GM19035 (cell line): ENCODE data around the gene DPAGT1.
"Not testable (repeated sequence)": the region's sequence is repeated elsewhere in the genome, so short reads cannot be mapped to it uniquely, and the experiment has no call there.

Experiments used
- ATAC-seq: cut with Tn5 transposase; IDR thresholded peaks from one replicate; pipeline ENCODE4 v1.9.1; 2021; ENCODE audit not compliant: unreplicated experiment

Gene DPAGT1

GRCh38 chr11:119116235-119116594, 14.6 kb upstream of the DPAGT1 start:
- ATAC-seq, result no peak

GRCh38 chr11:119115484-119116234, 14.0 kb upstream of the DPAGT1 start:
- ATAC-seq, result no peak

- ATAC-seq, result no peak
Observed at GRCh38 chr11:119114351-119114750, 12.7 kb upstream of the DPAGT1 start.

GRCh38 chr11:119113716-119114115, 12.1 kb upstream of the DPAGT1 start:
- no peak for ATAC-seq

GRCh38 chr11:119112314-119113020, 10.8 kb upstream of the DPAGT1 start:
- ATAC-seq, result no peak

- ATAC-seq, result no peak
Observed at GRCh38 chr11:119111361-119111925, 9.8 kb upstream of the DPAGT1 start.

- ATAC-seq, result no peak
Observed at GRCh38 chr11:119110439-119110838, 8.8 kb upstream of the DPAGT1 start.

GRCh38 chr11:119109843-119110242, 8.2 kb upstream of the DPAGT1 start:
- no peak for ATAC-seq

GRCh38 chr11:119108857-119109221, 7.2 kb upstream of the DPAGT1 start:
- ATAC-seq, result no peak

GRCh38 chr11:119108146-119108856, 6.6 kb upstream of the DPAGT1 start:
- ATAC-seq, result no peak

GRCh38 chr11:119107538-119108145, 6.0 kb upstream of the DPAGT1 start:
- peak; percentile 32 for ATAC-seq

- peak; percentile 77 for ATAC-seq
Observed at GRCh38 chr11:119106564-119107537, 5.2 kb upstream of the DPAGT1 start, which contains the start of gene C2CD2L. C2CD2L (plus strand) TSS chr11:119107344; CDS start chr11:119107742, 398 bp downstream.

- no peak for ATAC-seq
Observed at GRCh38 chr11:119103793-119104192, 2.1 kb upstream of the DPAGT1 start.

- ATAC-seq, result not testable (repeated sequence)
Observed at GRCh38 chr11:119103161-119103664, 1.6 kb upstream of the DPAGT1 start.

- peak; percentile 22 for ATAC-seq
Observed at GRCh38 chr11:119100994-119101758, 477 bp downstream of the DPAGT1 start.

- no peak for ATAC-seq
Observed at GRCh38 chr11:119100246-119100970, 1.2 kb downstream of the DPAGT1 start.

- no peak for ATAC-seq
Observed at GRCh38 chr11:119099711-119100110, 1.9 kb downstream of the DPAGT1 start.
